Cardiac muscle cell (in vitro differentiated cells and primary cell): ENCODE data around the gene FNBP1. TPM values are rescaled to one million over a fixed set of nuclear protein-coding genes. Genes with fewer than 3 reads are reported as not detected.
A peak's percentile ranks its signal among the peaks of the same experiment; 100 is the strongest.

Experiments
- DNase-seq, 2 donors: peaks; one replicate each; pipeline versions ENCODE4 v3.0.0 to v3.0.0-alpha.2; 2010 to 2017; ENCODE audit warnings: low read depth in 1 of 2, low spot score in 1 of 2
- H3K27ac ChIP-seq: fragments of 200-600 bp; sonication (generic); 2 replicates; pipeline ENCODE4 v1.5.1; 2016
- H3K27me3 ChIP-seq: fragments of 200-600 bp; sonication (generic); 2 replicates; pipeline ENCODE4 v1.6.0; 2016; ENCODE audit warnings: control low read depth
- H3K36me3 ChIP-seq: fragments of 200-600 bp; sonication (generic); 2 replicates; pipeline ENCODE4 v1.5.1; 2016; ENCODE audit warnings: control low read depth
- H3K4me1 ChIP-seq: fragments of 200-600 bp; sonication (generic); 2 replicates; pipeline ENCODE4 v1.8.1; 2017; ENCODE audit warnings: low read depth, mild to moderate bottlenecking, mixed run types
- H3K4me3 ChIP-seq: fragments of 200-600 bp; sonication (generic); 2 replicates; pipeline ENCODE4 v1.5.1; 2016; ENCODE audit warnings: mild to moderate bottlenecking
- H3K9me3 ChIP-seq: fragments of 200-600 bp; sonication (generic); 2 replicates; pipeline ENCODE4 v1.5.1; 2017; ENCODE audit warnings: low read depth, mild to moderate bottlenecking, control low read depth
- polyA plus RNA-seq: library from polyadenylated mRNA; unstranded; fragments of >200 nt; fragmentation: Nextera tagmentation; extraction: Ambion mirVana; gene quantifications from 2 replicates; pipeline ENCODE4 v1.2.1, GENCODE V29; 2016
- total RNA-seq: library from RNA; depleted of rRNA; stranded (reverse); fragments of >200 nt; gene quantifications from 2 replicates; pipeline ENCODE4 v1.2.3, GENCODE V29; 2016
- TF ChIP-seq, protein P1 (sequence below): IDR thresholded peaks from 2 replicates; pipeline ENCODE4 v1.5.1; 2012; ENCODE audit warnings: low read depth, mild to moderate bottlenecking, low read length

Gene FNBP1
- total and polyA plus RNA-seq, 2 experiments from 2014 or later, result 20.5 to 37.9 TPM

DNA sequence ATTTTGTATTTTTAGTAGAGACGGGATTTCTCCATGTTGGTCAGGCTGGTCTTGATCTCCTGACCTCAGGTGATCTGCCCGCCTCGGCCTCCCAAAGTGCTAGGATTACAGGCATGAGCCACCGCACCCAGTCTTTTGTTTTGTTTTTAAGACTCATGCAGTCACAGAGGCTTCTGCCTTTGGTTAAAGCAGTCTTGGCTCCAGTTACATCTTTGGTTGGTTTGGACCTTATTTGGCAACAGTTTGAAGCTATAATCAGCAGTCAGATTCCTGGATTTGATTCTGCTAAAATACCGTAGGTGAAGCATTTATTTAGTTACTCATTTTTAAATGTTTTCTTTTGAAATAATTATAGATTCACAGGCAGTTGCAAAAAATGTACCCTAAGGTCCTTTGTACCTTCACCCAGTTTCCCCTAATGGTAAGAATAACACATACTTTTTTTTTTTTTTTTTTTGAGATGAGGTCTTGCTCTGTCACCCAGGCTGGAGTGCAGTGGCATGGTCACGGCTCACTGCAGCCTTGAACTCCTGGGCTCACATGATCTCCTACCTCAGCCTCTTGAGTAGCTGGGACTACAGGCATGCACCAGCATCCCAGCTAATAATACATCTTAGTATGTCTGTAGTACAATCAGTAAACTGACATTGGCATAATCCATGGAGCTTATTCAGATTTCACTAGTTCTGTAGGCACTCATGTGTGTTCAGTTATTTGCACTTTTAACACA lies 192.0 kb downstream of the FNBP1 start:
- no peaks in the 10 kb centered on the region for H3K27me3 ChIP-seq
- H3K36me3 ChIP-seq, result peaks cover 18% of the 10 kb centered on the region
- TF ChIP-seq, protein P1, sequence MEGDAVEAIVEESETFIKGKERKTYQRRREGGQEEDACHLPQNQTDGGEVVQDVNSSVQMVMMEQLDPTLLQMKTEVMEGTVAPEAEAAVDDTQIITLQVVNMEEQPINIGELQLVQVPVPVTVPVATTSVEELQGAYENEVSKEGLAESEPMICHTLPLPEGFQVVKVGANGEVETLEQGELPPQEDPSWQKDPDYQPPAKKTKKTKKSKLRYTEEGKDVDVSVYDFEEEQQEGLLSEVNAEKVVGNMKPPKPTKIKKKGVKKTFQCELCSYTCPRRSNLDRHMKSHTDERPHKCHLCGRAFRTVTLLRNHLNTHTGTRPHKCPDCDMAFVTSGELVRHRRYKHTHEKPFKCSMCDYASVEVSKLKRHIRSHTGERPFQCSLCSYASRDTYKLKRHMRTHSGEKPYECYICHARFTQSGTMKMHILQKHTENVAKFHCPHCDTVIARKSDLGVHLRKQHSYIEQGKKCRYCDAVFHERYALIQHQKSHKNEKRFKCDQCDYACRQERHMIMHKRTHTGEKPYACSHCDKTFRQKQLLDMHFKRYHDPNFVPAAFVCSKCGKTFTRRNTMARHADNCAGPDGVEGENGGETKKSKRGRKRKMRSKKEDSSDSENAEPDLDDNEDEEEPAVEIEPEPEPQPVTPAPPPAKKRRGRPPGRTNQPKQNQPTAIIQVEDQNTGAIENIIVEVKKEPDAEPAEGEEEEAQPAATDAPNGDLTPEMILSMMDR, result no peak
- H3K4me3 ChIP-seq, result no peak overlapping the region
- DNase-seq, result no peak
- H3K27ac ChIP-seq, result no peak overlapping the region
- no peaks in the 10 kb centered on the region for H3K4me1 ChIP-seq
- no peaks in the 10 kb centered on the region for H3K9me3 ChIP-seq

GRCh38 chr9:129849901-129850300 lies 193.1 kb downstream of the FNBP1 start:
- H3K27ac ChIP-seq, result no peak overlapping the region
- no peak overlapping the region for H3K4me3 ChIP-seq
- H3K36me3 ChIP-seq, result peaks cover 12% of the 10 kb centered on the region
- no peaks in the 10 kb centered on the region for H3K4me1 ChIP-seq
- no peaks in the 10 kb centered on the region for H3K9me3 ChIP-seq
- H3K27me3 ChIP-seq, result no peaks in the 10 kb centered on the region
- DNase-seq, result peak in 1 of 2 donors; percentile 37
- TF ChIP-seq, protein P1, result no peak

- TF ChIP-seq, protein P1, result no peak
Measured at GRCh38 chr9:129848712-129849441, 194.1 kb downstream of the FNBP1 start.

DNA sequence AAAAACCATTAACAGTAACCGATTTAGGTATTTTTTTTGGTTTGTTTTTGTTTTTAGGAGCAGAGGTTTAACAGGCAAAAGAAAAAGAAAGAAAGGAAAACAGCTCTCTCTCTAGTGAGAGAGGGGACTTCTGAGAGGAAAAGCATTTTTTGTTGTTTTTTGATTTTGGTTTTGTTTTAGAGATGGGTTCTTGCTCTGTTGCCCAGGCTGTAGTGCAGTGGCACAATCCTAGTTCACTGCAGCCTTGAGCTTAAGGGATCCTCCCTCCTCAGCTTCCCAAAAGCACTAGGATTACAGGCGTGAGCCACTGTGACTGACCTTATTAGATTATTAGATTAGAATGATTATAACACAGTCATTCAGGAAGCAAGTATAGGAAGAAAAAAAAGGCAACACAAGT lies 197.6 kb downstream of the FNBP1 start:
- Histone ChIP-seq H3K27me3 (no peaks in the 10 kb centered on the region), H3K4me3 (no peak overlapping the region), H3K9me3 (no peaks in the 10 kb centered on the region), H3K4me1 (no peaks in the 10 kb centered on the region), H3K27ac (no peak overlapping the region), H3K36me3 (no peaks in the 10 kb centered on the region)
- TF ChIP-seq, protein P1, result no peak
- DNase-seq, result no peak

More at GRCh38 chr9:129848712-129849441, 194.1 kb downstream of the FNBP1 start:
- Histone ChIP-seq H3K4me3 (no peak overlapping the region), H3K9me3 (no peaks in the 10 kb centered on the region), H3K36me3 (peaks cover 12% of the 10 kb centered on the region), H3K4me1 (no peaks in the 10 kb centered on the region), H3K27me3 (no peaks in the 10 kb centered on the region), H3K27ac (no peak overlapping the region)
- DNase-seq, result no peak

- peaks cover 5% of the 10 kb centered on the region for H3K4me1 ChIP-seq
- H3K27ac ChIP-seq, result no peak overlapping the region
- H3K27me3 ChIP-seq, result no peaks in the 10 kb centered on the region
- DNase-seq, result no peak
- no peaks in the 10 kb centered on the region for H3K9me3 ChIP-seq
- no peak overlapping the region for H3K4me3 ChIP-seq
- H3K36me3 ChIP-seq, result peaks cover 4% of the 10 kb centered on the region
- TF ChIP-seq, protein P1, result no peak
Measured at GRCh38 chr9:129841071-129841470, 201.9 kb downstream of the FNBP1 start.
